SW480 (cell line): ENCODE measurements around the gene CCDC70.
"Not testable (repeated sequence)": the region's sequence is repeated elsewhere in the genome, so short reads cannot be mapped to it uniquely, and the experiment has no call there.

Source experiments
- DNase-seq: peaks from one replicate; pipeline ENCODE4 v3.0.0-alpha.2; 2016; ENCODE audit warnings: low spot score

The CCDC70 gene

DNA sequence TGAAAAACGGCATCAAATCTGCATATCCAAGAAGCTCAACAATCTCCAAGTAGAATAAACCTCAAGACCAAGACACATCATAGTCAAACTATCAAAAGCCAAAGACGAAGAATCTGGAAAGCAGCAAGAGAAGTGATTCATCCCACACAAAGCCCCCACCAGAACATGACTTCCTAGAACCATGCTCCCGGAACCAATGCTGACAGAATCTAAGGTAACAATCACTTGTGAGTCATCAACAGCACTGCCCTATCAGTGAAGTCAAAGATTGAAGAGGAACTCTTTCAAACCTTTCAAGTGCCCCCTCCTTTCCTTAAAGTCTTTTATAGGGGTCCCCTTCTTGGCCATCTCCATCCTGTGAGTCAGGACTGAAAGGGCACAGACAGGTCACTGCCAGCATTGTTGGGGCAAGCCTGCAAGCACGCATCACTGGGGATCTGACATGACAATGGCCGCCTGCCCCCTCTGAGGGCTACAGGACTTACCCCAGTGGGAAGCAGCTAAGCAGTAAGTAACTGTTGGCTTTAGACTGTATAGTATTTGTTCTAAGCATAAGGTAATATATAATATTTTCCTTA, at the start of gene CCDC70:
TSS of gene CCDC70 (plus strand) at position 247 of the 578 bp plus-strand sequence. CDS start 3,443 bp downstream, outside the sequence.
- DNase-seq, result peak; percentile 19

DNA sequence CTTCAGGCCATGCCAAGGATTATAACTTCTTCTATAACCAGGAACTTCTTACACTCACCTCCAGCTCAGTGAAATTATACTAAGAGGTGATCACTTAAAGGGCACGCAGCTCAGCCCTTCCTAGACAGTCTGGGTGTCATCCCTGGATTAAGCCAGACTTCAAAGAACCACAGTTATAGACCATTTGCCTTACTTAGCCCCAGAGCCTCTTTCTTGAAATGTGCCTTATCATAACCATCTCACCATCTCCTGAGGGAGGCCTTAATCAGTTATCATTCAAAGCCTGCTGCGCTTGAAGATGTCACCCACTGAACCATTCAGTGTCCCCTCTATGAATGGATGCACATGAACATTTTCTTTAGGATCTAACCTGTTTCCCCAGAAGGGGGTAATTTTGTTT, 47.7 kb upstream of the CCDC70 start:
- no peak for DNase-seq

DNA sequence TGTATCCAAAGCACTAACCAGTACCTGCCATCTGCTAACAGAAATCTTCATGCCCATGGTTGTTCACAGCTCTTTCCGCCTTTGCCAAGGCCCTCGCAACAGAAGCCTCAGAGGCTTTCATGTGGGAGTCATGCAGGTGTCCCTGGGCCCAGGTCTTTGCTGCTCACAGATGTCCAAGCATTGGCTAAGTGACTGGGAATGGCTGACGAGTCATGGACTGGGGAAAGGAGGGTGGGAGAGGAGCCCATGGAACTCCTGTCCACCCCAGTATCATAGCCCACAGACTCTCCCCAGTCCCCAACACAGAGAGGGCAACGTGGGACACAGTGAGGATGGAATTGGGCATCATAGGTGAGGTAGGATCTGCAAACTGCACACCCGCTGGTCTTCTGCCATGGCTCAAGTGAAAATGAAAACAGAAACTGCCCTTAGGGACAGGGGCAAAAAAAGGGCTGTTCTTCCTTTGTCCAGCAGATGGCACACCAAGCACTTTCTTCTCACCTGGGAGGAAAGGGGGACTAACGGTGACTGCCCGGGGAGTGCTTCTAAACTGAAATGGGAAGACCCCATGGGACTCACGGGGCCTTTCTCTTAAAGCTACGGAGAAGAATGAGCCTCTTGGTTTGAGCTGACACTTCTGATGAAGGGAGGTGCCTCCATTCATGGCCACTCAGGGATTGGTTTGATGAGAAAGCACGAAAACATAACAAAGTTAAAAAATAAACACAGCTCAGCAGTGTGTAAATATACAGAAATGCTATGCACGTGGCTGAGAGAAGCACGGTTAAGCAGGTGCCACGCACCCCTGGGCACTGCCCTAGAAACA, 46.7 kb upstream of the CCDC70 start:
- peak; percentile 71 for DNase-seq

DNA sequence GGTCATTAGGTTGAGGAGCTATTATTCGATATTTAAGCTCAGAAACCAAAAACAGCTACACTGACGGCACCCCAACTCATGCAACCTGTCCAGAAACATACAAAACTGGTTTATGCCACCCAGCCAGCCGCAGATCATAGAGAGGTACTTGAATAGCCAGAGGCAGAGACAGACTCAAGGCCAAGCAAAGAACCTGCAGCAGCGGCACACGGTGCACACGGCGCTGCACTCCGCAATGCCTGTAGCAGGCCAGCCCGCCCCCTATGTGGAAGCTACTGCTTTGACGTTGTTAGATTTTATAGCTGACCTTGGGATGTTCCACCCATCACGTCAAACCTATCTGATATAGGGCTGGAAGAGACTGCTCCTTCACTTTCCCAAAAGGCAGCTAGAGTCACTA, 45.9 kb upstream of the CCDC70 start:
- DNase-seq, result no peak

DNA sequence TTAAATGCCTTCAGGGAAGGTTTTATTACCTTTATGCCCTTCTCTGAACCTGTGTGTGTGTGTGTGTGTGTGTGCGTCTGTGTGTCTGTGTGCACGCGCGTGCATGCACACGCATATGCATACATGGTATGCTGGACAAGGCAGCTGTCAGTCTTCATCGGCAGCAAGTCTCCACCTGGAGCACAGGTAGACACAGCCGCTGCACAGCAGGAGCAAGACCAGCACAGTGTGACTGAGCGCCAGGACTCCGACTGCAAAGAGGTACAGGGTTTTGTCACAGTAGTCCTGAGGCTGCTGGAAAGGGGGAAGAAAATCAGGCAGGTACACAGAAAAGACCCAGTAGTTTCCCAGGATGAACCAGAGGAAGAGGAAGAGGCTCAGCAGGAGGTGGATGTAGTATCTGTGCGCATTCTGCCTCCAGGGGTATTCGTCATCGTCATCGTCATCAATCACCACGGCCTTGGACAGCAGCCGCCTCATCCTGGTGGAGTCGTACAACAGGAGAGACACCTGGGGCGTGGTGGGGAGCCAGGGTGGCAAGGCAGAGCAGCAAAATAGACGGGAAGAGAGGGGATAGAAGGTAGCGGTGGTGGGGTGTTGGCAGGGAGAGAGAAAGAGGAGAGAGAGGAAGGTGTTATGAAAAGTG, 45.0 kb upstream of the CCDC70 start:
- no peak for DNase-seq

DNA sequence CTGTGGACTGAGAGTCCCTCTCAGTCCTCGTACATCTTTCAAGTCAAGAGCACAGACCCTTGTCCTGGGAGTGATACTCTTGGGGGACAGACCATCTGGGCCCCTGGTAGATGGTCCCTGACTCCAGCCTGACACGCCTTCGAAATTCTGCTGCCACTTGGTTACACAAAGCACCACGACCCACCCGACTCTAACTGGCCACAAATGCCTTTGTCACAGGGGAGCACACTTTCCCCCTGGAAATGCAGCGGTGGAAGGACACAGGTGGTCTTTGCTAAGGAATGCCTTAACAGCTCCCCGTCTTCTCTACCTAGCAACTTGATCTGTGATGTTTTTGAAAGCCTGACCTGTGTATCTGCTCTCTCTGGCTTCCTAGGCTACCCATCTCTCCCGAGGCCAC, 44.1 kb upstream of the CCDC70 start:
- no peak for DNase-seq

DNA sequence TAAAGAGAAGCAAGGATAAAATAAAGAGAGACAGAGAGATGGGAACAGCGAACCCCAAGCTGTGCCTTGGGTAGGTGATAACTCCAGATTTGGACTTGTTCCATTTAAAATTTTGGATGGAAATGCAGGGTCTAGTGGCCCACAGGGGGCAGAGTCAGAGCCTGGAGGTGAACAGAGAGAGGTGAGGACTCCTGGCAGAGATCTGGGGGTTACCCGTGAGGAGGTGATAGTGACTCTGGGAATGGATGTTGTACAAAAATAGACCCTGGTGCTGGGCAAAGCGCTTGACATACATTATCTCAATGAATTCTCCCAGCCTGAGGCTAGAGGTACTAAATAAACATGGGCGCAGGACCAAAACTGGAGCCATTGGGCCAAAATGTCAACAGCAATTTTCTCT, 43.5 kb upstream of the CCDC70 start:
- no peak for DNase-seq

DNA sequence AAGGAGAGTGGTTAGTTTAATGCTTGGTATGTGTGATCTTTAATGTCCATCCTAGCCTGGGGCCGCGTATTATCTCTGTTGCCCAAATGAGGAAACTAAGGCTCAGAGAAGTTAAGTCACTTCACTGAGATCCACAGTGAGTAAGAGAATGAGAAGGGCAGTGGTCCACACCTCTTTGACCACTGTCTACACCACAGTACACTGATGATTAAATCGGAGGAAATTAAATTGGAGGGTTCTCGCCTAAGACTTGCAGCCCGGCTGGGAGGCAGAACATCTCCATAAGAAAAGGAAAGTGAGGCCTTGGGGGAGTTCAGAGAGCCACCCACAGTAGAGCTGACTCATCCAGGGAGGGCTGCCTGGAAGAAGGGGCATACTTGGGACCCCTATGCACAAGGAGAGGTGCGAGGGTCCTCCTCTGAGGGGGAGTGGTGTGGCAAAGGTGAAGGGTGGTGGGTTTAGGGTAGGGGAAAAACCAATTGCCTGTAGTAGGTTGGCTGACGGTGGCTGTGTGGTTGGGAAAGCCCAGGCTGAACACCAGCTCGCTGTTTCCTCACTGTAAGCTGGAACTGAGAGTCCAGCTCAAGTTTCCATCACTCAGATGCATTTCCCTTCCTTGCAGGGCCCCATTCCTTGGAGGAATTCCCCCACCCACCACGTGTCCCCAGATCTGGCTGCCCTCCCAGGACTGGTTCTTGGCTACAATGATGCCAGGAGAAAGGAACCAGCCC, 42.8 kb upstream of the CCDC70 start:
- DNase-seq, result no peak

DNA sequence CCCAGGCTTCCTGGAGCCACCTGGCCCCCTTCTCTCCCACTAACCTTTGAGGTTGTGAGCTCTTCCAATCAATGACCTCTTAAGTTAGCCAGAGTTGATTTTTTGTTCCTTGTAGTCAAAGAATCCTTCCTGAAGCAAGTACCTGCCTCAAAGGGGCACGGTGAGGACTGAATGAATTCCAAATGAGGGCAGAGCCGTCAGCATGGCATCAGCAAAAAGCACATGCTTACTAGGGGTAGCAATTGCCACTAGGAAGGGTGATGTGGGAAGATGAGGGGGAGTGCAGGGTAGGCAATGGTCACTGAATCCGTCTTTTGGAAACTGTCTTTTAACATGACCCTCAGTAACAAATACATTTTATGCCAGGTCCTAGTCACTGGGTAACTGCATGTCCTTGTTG, 42.2 kb upstream of the CCDC70 start:
- no peak for DNase-seq

DNA sequence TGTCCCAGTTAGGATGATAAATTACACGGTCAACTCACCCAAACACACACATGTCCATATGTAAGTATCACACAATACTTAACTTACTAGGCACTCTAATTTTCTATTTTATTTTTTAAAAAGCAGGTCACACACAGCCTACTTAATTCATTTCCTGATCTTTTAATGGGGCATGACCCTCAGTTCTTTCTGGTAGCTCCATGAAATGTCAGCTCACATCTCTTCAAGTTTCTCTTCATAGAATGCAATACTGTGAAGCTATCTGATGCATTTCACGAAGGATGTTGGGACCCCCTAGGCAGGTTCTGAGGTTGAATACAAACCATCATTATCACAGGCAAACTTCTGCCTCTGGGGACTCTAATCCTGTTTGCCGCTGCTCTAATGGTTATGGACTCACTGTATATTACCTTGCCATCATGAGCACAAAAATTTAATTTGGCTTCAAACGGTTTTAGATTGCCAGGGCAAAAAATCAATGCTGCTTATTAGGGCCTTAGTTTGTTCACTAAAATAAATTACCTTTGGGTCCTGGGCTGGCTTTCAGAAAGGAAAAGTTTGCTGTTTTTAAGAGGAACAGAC, 41.7 kb upstream of the CCDC70 start:
- no peak for DNase-seq

DNA sequence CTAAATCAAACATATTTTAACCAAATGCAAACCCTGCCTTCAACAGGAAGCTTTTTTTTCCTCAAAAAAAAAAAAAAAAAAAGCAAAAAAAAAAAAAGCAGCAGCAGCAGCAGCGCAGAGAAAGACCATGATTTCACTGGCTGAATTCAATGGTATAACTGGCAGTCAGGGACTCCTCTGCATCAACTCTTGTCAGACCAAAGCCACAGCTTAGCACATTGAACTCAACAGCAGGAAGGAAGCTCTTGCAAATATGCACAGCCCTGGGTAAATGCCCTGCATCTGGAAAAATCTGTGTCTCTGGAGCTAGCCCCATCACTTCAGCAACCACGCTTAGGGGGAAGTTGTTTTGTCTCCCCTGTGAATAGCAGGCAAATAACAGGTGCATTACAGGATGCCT, 40.2 kb upstream of the CCDC70 start:
- DNase-seq, result no peak

DNA sequence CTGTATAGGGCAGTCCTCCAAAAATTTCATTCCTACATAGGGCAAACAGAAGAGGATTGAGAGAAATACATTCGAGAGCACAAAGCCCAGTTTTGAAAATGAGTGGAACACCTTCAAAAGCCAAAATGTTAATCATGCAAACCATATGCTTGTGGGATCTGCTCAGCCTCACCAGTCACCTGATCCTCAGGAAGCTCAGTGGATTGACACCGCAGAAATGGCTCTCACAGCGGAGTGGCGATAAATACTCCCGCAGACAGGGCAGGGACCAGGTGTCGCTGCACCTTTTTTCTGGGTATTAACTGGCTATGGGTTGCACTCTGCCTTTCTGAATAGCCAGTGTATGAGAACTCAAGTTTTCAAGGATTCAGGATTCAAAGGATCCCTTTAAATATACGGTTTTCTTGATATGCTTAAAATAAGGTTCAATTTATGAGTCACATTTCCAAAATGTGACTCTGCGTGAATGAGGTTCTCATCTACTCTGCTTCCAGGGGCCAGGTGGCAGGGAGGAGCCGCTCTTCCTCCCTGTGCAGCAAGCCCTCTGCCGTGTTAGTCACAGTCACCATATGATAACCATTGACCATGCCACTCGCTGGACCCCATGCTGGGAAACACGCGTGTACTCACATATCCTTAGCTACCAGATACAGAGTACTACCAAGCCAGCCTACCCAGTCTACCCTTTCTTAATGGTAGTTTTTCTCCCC, 39.5 kb upstream of the CCDC70 start:
- DNase-seq, result no peak

DNA sequence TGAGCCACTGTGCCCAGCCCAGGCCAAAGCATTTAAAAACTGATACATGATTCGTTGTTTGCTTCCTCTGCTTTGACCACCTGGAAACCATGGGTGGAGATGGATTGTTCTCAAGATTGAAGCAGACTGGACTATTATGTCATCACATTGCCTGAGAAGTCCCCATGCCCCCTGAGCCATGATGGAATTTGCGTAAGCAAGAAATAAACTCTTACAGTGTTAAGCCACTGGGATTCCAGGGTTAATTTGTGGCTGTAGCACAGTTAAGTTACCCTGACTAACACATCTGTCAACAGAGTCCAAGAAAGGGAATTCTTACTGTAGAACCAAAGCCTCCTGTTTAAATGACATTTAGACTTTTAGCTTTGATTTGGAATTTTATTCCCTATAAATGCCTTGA, 38.4 kb upstream of the CCDC70 start:
- DNase-seq, result no peak

DNA sequence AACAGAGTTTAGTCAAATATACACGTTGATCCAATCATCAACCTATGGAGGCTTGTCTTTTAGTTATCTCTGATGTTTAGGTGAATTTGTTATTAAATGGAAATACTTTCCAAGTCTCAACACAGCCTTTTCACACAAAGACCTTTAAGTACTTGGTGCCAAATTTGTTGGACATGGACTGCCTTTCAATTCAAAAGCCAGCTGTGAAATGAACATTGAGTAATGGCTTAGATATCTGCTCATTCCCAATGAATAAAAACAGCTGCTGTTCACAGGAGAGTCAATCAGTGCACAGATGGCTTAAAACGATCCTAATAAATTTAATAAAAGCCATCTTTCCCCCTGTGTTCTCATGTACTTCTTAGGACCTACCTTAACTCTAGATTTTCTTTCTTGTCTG, 37.9 kb upstream of the CCDC70 start:
- DNase-seq, result no peak

DNA sequence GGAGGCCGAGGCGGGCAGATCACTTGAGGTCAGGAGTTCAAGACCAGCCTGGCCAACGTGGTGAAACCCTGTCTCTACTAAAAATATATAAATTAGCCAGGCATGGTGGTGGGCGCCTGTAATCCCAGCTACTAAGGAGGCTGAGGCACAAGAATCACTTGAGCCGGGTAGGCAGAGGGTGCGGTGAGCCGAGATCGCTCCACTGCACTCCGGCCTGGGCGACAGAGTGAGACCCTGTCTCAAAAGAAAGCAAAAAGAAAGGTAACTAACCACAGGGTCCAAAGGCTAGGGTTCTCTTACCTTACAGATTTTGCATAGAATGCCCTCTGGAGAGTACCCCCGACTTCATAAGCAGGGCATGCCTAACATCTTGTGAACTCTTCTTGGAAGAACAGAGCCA, 37.1 kb upstream of the CCDC70 start:
- DNase-seq, result not testable (repeated sequence)

DNA sequence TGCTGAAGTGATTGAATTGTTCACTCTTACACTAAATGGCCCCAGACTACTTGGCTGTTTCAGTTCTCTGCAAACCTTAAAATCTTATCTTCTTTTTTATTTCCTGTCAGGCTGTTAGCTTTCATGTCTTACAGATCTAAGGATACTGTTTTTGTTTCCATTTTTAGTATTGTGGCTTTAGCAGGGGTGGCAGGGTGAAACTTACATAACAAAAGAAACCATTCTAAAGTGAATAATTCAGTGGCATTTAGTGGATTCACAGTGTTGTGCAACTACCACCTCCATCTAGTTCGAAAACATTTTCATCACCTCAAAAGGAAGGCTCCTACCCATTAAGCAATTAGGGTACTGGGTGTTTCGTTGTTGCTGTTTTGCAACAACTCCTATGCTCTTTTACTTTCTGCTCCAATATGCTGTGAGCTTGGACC, 36.6 kb upstream of the CCDC70 start:
- no peak for DNase-seq

DNA sequence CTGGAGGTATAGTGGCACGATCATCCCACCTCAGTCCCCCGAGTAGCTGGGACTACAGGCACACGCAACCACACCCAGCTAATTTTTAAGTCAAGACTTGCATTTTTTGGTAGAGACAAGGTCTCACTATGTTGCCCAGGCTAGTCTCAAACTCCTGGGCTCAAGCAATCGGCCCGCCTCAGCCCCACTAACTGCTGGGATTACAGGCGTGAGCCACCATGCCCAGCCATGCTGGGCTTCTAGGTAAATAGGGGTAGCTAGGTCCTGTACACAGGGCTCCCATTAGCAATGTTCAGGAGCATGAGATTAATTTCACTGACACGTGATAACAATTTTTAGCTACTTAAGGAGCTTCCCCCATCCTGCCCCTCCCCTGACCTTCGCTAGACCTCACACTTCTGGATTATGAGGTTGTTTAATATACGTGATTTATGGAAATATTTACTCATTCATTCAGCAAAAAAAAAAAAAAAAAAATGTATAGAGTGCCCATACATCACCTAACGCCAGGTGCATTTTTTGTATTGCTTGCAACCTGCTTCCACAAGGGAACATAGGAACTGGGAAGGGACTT, 36.0 kb upstream of the CCDC70 start:
- DNase-seq, result no peak

DNA sequence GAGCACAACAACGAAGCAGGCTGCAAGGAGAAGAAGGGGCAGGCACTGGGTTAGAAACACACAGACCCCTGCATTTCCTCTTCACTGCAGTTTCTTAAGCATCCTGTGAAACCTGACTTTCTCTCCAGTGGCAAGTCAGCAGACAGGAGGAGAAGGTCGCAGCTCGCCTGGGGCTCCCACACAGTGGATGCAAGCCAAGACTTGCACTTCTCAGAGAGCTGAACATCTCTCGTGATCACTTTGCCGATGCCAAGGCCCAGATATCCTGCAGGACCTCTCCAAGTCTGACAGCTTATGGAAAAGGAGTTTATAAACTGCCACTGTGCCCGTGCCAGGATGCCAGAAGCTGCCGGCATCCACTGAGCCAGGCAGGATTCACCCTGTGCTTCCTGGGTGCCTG, 35.2 kb upstream of the CCDC70 start:
- DNase-seq, result no peak

DNA sequence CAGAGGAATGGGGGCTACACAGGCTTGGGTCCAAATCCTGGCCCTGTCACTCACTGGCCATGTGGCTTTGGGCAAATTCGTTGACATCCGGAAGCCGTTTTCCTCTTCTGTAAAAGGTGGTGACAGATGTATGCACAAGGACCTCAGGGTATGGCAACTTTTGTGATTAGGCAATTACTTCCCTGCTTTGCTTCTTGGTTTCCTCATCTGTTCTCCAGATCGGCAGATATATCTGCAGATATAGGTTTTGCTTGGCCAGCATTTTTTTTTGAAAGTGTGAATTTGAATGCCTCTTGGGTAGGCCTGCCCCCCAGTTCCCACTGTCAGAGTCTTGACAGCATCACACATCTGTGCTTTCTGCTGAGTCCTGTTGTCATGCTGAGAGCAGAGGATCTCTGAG, 34.5 kb upstream of the CCDC70 start:
- DNase-seq, result no peak

DNA sequence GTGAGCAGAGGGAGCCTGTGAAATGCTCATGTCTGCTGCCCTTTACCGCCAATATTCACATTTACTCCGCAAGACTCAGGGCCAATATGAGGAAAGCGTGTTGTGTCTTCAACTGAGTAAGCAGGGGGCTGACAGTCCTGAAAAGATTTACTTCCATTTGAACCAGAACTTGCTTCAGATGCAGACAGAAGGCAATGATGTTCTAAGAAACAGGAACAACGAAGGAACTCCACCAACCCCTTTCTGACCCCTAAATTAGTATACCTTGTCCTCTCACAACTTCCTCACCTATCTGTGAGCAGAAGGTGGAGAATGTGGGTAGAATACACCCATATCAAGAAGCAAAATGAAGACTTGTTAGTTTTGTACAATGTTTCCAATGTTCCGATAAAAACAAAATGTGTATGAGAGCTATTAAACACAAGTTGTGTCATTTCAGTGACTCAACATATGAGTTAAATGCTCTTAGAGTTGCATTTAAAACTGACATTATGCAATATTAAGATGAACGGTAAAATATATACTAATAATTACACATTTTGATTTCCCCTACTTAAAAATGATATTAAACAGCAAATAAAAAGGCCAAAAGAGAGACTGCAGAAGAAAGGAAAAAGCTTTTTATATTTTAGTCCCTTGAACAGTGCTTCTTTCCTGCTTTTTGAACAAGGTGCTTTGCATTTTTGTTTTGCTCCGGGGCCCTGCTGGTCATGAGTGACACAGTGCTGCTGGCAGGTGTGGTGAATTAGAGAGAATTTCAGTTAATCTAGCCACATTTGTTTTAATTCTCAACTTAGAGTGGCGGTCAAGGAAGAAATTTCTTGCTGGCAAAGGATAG, 32.8 kb upstream of the CCDC70 start:
- DNase-seq, result no peak

DNA sequence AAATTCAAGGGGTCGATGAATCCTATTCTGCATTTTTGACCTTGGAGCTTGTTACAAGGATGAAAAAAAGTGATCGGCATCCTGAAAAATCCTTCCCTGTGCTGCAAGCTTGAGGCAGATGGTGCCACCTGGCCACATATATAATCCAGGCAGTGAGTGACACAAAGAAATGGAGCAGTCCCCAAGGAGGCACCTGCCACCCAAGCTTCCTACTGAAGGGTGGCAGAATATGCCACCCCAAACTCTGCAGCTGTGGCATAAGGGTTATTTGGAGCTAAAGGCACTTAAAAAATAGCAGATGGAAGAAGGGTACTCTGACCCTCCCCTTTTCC, 32.2 kb upstream of the CCDC70 start:
- no peak for DNase-seq
